Measurements from ENCODE around the gene ADIG. TPM values are rescaled to one million over a fixed set of nuclear protein-coding genes. Genes with fewer than 3 reads are reported as not detected.

The ADIG gene
- total RNA-seq (2014; rRNA removed; shearing (Covaris generic)), result not detected in 2 replicates

GRCh38 chr20:38581013-38581412 lies at the start of gene ADIG:
TSS of gene ADIG (plus strand) at chr20:38581197. CDS start at chr20:38581251, 54 bp downstream.
- DNase-seq (ENCODE audit: low spot score), result no peak

GRCh38 chr20:38534756-38535155 lies 46.2 kb upstream of the ADIG start:
- DNase-seq (ENCODE audit: low spot score), result no peak

DNA sequence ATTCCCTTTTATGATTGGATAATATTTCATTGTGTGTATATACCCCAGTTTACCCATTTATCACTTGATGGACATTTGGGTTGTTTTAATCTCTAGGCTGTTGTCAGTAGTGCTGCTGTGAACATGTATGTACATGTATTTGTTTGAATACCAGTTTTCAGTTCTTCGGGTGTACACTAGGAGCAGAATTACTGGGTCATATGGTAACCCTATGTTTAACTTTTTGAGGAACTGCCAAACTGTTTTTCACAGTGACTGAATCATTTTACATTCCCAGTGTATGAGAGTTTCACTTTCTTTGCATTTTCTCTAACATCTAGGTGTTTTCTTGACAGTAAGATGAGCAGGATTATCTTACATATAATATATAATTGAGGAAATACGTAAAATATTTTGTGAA lies 44.7 kb upstream of the ADIG start:
- DNase-seq (ENCODE audit: low spot score), result no peak

- DNase-seq (ENCODE audit: low spot score), result no peak
These were observed 43.8 kb upstream of the ADIG start for GRCh38 chr20:38537176-38537575.

GRCh38 chr20:38538789-38539188 lies 42.2 kb upstream of the ADIG start:
- DNase-seq (ENCODE audit: low spot score), result no peak

DNA sequence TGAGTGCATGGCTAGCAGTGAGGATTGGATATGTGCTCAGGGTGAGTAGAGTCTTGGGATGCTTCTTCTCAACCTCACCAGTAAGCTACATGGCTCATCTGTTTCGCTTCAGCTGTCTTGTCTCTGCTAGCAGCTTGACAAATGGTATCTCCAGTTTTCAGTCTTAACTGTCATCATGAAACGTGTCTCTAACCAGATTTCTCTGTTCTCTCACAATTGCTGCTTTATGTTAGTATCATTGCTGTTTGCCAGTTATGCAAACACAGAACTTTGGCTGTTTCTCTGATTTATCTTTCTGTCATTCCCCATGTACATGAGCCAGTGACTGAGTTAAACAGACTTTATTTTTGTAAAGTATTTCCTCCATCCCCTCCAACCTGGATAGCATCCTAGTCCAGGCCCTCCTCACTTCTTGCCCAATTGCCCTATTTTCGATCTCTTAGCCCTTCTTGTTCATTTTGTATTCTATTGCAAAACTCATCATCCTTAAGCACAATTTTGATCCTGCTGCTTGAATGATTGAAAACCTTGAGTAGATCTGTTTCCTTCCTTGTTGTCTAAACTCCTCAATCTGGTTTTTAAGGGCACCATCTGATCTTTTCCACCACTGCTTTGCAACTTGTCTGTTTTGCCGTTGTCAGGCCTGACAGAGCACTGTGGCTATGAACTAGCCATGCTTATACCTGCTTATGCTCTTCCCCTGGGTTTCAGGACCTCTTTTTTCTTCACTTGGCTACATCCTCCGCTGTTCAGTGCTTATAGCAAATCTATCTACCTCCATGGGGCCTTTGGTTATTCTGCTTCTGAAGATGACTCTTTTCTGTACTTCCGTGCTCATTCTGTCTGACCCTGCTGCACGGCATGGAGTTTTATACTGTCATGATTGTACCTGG lies 37.7 kb upstream of the ADIG start:
- DNase-seq (ENCODE audit: low spot score), result no peak

DNA sequence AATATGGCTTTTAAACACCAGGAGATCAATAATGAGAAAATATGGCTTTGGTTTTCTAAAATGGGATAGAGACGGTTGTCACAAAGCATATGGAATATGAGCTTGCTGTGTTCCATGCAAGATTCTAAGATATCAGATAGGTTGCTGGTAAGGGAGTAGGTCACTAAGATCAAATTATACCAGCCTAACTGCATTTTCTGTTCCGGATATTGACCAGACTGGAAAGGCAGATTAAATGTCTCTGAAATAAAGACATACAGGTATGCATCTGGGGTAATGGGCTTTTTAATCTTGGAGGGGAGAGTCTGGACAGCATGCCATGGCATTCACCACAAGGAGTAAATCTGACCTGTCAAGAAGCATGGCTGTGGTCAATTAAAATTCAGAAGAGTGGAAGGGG lies 35.2 kb upstream of the ADIG start:
- DNase-seq (ENCODE audit: low spot score), result no peak

GRCh38 chr20:38547288-38548085 lies 33.5 kb upstream of the ADIG start:
- no peak for DNase-seq (ENCODE audit: low spot score)

GRCh38 chr20:38548356-38549083 lies 32.5 kb upstream of the ADIG start:
- no peak for DNase-seq (ENCODE audit: low spot score)

- no peak for DNase-seq (ENCODE audit: low spot score)
These were observed 30.7 kb upstream of the ADIG start for GRCh38 chr20:38550274-38550673.

DNA sequence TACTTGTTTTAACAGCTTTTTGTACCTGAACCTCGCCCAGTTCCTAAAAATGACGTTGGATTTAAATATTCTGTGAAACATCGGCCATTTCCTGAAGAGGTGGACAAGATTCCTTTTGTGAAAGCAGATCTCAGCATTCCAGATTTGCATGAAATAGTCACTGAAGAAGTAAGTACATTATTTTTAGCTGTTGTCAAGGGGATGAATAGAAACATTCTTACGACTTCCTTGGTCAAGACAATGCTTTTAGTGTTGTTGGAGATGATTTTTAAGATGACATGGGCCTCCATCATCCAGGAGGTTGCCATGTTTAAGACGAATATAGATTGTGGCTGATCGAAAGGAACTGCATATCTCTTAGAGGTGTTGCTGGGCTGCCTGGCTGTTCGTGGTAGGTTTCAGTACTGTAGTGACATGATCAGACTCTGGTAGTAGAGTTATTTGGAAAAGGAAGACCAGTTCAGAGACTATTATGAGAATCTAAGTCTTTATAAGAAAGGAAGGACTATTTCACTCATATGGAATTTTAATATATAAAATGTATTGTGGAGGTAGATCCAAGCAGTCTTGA lies 29.9 kb upstream of the ADIG start:
- no peak for DNase-seq (ENCODE audit: low spot score)

DNA sequence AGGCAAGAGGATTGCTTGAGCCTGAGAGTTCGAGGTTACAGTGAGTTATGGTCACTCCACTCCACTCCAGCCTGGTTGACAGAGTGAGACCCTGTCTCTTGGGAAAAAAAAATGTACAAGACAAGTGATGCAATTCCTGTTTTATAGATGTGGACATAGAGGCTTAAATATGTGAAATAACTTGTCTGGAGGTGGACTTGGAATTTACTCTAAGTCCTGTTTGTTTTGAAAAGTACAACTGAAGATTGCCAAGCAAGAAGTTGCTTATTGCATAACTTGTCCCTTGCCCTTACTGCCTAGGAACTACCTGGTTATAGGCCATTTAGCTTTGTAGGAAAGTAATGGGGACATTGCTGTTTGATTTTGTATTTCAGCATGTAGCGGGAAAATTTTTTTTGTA lies 26.0 kb upstream of the ADIG start:
- no peak for DNase-seq (ENCODE audit: low spot score)

DNA sequence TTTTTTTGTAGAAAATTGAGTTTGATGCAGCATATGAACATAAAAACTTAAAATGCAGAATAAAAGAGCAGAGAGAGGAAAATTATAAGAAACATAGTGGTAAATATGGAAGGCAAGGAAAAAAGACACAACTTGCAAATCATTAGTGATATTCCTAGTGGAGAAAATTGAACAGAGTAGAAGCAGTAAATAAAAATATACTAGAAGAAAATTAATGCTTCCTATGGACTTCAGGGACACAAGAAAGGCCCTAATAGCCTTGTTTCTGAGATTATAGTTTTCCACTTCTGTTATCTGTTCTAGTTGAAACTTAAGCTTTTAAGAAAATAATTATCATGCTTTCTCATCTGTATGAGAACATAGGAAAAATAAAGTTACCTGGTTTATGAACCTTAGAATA lies 25.6 kb upstream of the ADIG start:
- DNase-seq (ENCODE audit: low spot score), result no peak

DNA sequence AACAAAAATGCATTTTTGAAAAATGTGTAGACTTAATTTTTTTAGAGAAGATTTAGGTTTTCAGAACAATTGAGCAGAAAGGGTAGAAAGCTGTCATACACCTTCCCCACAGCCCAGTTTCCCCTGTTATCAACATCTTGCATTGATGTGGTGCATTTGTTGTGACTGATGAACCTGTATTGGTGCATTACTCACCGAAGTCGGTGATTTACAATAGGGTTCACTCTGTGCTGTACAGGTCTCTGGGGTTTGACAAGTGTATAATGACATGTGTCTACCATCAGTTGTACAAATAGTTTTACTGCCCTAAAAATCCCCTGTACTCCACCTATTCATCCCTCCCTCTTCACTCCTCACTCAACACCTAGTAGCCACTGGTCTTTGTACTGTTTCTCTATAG lies 23.8 kb upstream of the ADIG start:
- no peak for DNase-seq (ENCODE audit: low spot score)

DNA sequence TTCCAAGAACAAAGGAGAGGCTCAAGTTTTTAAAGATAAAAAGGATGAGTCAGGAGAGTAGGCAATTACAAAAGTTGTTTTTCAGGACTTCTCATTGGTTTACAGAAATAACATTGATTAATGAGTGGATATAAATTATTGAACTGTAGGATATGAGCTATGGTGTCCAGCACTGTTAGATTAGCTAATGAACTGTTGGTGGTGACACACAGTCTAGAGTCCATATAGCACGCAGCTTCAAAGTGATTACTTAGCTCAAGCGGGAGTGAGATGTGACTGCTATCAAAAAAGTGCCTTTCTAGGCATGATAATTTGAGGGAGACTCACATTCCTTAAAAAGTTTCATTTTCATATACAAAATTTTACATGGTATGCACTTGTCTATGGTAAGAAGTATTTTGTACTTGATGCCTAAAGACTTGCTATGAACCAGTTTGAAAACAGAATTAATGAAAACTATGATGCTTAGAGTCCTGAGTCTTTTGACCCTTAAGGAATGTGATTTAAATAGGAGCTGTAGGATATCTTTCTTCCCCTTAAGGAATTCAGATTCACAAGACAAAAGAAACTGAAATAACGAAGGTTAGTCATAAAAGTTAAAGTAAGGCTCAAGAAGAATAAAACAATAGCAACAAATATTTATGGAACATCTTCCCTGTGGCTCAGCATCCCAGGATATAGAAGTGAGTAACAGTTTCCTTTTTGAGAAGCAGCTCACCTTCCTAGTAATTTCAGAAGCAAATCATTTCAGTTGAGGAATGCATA lies 22.2 kb upstream of the ADIG start:
- no peak for DNase-seq (ENCODE audit: low spot score)

DNA sequence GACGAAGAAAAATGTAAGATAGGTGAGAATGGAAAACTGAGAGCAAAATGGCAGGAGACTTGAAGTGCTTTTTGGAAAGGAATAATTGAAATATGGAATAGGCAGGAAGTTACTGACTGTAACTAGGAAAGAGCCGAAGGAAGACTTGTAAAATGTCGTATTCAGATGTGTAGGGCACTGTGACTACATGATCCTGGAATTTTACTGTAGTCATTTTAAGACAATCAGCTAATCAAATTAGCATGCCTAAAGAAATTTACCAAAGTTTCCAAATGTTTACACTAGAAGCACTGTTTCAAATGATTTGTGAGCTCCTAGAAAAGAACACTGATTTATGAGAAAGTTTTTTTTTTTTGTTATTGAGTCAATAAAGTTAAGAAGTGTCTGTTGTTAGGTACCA lies 21.2 kb upstream of the ADIG start:
- DNase-seq (ENCODE audit: low spot score), result no peak

- DNase-seq (ENCODE audit: low spot score), result no peak
These were observed 17.1 kb upstream of the ADIG start for GRCh38 chr20:38563802-38564431.

GRCh38 chr20:38564680-38565079 lies 16.3 kb upstream of the ADIG start:
- no peak for DNase-seq (ENCODE audit: low spot score)

GRCh38 chr20:38566036-38566598 lies 14.9 kb upstream of the ADIG start:
- DNase-seq (ENCODE audit: low spot score), result no peak

Measured in A172 (cell line).